Measurements from ENCODE around the gene LAMC1.

LAMC1 gene

DNA sequence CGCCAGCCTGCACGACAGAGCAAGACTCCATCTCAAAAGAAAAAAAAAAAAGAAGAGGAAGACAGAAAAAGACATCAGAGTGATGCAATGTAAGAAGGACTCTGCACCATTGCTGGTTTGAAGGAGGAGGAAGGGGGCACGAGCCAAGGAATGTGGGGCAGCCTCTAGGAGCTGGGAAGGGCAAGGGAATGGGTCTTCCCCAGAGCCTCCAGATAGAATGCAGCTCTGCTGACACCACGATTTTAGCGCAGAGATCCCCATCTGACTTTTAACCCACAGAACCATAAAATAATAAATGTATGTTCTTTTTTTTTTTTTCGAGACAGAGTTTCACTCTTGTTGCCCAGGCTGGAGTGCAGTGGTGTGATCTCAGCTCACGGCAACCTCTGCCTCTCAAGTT, 129.0 kb downstream of the LAMC1 start:
- no peak for DNase-seq

- no peak for DNase-seq
Observed at GRCh38 chr1:183155939-183156338, 132.7 kb downstream of the LAMC1 start.

- no peak for DNase-seq
Observed at GRCh38 chr1:183159960-183160359, 136.7 kb downstream of the LAMC1 start.

DNA sequence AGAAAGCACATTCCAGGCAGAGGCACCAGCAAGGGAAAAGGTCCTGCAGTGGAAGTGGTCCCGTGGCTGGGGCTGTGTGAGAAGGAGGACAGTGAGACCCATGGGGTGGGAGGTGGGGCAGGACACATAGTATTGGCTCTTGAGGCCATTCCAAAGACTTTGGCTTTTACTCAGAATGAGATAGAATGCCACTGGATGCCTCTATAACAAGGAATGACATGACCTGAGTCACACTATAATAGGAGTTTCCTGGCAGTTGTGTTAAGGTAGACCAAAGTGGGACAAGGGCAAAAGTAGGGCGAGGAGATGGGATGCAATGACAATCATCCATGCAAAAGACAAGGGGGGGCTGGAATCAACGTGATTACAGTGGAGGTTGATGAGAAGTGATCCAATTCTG, 138.2 kb downstream of the LAMC1 start:
- DNase-seq, result no peak

DNA sequence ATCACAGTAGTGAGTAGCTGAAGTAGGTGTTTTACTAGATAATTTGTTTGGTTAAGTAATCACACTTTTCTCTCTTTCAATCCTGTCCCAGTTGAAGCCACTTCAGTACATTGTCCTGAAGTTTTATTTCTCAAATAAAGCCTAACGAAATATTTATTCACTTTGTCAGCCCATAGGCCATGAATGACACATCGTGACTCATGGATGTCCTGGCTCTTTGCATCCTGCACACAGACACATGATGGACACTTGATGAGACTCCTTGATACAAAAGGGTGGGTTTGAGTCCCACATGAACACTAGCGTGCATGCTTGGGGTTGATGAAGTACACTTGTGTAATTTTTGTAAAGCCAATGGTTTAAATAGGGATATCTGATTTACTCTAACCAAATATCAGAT, 140.1 kb downstream of the LAMC1 start:
- no peak for DNase-seq

DNA sequence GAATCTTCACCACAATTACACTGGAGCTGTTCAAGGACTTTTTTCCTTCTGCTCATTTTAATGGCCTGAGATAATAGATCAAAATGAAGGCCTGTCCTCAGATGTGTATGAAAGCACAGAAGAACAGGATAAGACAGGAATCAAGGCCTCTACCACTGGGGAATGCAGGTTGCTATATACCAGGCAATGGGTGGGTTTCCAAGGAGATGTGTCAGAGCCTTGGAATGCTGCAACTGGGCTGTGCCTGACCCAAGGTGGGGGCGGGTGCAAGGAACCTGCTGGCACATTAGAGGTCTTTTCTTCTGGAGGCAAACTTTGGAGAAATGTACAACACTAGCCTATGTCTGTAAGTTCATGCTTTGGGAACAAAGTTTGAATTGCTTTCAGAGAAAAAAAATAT, 141.1 kb downstream of the LAMC1 start:
- no peak for DNase-seq

DNA sequence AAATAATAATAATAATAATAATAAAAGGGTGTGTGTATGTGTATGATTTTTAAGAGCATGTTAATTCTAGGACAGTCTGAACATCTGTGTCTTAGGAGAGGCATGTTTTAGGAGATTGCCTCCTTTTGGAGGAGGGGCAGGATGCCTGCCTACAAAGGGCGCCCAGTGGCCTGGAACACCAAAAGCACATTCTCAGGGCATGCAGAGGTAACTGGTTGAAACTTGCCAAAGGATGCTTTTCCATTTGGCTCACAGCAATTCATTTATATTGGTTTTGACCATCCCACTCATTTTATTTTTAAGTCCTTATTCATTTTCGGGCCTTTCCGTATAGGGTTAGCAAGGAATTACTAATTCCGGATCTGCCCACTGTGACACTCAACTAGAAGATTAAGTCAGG, 141.7 kb downstream of the LAMC1 start:
- DNase-seq, result no peak

GRCh38 chr1:183165456-183165855, 142.2 kb downstream of the LAMC1 start:
- no peak for DNase-seq

DNA sequence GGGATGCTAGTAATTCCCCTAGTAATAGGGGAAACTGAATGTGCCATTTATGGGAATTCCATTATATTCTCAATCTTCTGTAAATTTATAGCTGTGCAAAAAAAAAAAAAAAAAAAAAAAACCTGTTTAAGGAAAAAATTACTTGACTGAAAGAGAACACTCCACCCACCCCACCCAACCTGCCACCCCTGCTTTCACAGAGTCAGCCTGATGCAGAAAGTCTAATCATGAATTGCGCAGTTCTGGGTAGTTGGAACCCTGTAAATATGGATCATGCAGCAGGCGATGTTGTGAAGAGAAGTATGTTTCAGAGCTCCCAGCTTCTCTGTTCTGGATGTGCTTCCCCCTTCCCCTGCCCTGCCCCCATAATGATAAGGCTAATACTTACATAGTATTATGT, 143.2 kb downstream of the LAMC1 start:
- no peak for DNase-seq

DNA sequence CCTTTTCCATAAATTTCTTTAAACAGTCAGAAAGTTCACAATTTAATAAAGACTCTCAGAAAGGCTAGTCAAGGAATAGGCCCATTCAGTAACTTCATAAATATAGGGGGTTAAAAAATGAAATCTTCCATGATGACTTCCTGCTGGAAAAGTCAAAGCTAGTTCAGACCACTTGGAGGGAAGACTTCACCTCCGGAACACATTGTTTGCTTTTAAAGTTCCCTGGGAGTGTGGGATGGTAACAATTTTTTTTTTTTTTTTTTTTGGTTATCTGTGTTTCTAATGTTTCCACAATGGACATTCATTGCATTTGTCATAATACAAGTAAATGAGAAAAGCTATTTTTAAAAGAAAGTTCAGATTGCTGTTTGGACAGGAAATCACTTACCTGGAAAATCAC, 144.5 kb downstream of the LAMC1 start:
- no peak for DNase-seq

GRCh38 chr1:183168308-183168707, 145.1 kb downstream of the LAMC1 start:
- no peak for DNase-seq

- no peak for DNase-seq
Observed at GRCh38 chr1:183173828-183174227, 150.6 kb downstream of the LAMC1 start.

- no peak for DNase-seq
Observed at GRCh38 chr1:183175631-183176030, 152.4 kb downstream of the LAMC1 start.

- DNase-seq, result no peak
Observed at GRCh38 chr1:183178545-183178944, 155.3 kb downstream of the LAMC1 start.

GRCh38 chr1:183179033-183179432, 155.8 kb downstream of the LAMC1 start:
- no peak for DNase-seq

GRCh38 chr1:183180218-183180617, 157.0 kb downstream of the LAMC1 start:
- no peak for DNase-seq

DNA sequence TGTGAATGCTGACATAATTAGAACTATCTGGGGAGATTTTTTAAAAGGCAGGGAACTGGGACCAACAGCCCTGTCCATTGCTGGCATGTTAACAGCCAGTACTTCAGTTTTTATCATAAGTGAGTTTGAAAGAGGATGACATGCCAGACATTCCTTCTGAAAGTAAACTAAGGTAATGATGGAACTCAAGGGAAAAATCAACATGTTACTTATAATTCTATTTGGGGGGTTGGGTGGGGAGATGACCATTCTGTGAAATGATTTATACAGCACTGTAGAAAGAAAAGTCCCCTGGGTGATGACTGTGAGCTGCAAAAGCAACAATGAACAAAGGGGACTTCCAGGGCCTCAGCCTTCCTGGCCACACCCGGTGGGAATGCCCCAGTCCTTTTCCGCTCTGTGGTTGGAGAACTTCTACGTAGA, 157.4 kb downstream of the LAMC1 start:
- DNase-seq, result no peak

DNA sequence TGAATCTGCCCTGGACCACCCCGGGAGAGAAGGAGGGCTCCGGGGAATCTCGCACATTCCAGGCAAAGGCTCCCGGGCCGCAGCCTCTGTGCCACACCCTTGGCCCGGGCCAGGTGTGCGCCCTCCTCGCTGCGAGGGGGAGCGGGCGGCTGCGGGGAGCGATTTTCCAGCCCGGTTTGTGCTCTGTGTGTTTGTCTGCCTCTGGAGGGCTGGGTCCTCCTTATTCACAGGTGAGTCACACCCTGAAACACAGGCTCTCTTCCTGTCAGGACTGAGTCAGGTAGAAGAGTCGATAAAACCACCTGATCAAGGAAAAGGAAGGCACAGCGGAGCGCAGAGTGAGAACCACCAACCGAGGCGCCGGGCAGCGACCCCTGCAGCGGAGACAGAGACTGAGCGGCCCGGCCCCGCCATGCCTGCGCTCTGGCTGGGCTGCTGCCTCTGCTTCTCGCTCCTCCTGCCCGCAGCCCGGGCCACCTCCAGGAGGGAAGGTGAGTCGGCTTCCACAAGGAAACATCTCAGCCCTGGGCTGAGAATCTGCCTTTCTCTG, 162.8 kb downstream of the LAMC1 start, which contains the start of gene LAMC2:
TSS of gene LAMC2 (plus strand) at position 324 of the 550 bp plus-strand sequence. CDS start at position 413, 89 bp downstream.
- no peak for DNase-seq

DNA sequence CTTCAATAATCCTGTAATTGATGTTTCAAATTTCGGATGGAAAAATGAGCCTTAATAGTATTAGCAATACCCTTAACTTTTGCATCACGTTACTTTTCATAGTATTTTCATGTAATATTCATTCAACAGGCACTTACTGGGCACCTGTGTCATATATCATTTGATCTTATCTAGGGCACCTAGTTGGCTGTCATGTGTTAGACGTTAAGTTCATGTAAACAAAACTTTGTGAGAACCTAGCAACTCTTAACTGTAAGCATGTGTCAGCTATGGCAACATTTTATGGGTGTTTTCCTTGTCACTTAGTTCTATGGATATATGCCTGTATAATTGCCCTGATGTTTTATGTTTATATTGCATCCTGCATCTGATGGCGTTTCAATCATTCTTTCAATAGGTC, 163.6 kb downstream of the LAMC1 start:
- no peak for DNase-seq

DNA sequence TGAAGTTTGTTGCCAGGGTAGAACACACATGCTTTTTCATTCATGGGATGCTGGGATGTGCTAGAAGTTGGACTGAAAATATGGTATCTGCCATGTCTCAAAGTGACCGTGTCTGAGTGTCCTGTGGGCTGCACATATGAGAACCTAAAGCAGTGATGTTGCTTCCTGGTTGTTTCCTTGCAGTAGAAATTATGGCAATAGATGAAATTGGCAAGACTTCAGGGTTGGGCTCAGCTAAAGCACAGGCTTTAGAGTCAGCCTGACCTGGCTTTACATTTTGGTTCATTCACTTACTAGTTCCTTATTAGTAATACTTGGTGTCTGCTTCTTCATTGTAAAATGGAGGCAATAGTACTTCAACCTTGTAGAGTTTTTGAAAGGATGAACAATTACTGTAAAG, 165.0 kb downstream of the LAMC1 start:
- no peak for DNase-seq

DNA sequence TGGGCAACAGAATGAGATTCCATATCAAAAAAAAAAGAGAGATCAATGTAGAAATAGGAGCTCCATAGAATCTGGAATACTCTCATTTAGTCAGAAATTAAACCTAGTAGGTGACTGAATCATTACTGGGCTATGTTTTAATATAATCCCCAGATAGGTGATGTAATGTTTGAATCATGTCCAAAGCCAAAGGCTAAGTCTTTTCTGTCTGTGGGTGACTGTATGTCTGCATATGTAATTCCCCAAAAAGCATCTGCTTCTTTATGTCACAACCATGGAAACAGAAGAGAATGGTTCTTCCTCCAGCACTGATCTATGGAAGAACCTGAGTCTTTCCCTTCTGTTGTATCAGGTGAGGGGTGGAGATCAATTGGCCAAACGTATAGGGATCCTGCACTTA, 168.6 kb downstream of the LAMC1 start:
- no peak for DNase-seq

DNA sequence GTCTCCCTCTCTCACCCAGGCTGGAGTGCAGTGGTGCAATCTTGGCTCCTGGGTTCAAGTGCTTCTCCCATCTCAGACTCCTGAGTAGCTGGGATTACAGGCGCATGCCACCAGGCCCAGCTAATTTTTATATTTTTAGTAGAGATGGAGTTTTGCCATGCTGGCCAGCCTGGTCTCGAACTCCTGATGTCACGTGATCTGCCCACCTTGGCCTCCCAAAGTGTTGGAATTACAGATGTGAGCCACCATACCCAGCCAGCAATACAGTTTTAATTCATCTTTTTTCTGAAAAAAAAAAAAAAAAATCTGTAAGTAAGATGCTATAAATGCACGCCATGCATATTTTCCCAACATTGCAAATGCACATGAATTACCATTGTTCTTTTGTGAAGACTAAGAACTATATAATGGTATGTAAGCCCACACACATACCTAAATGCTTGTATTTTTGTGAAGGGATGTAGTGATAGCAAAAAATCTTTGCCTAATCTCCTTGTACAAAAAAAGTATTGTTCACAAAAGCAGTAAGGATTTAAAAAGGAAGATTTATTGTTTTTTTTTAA, 170.8 kb downstream of the LAMC1 start:
- DNase-seq, result no peak

- DNase-seq, result no peak
Observed at GRCh38 chr1:183194527-183195141, 171.4 kb downstream of the LAMC1 start.

- no peak for DNase-seq
Observed at GRCh38 chr1:183195142-183195574, 171.9 kb downstream of the LAMC1 start.

All from activated CD4-positive, alpha-beta T cell treated with anti-CD3 and anti-CD28 coated beads, Interleukin-2, amount 50 U/mL, for 1 hour (primary cell).